Measurements from ENCODE around the gene EPHB6. TPM values are rescaled to one million over a fixed set of nuclear protein-coding genes. Genes with fewer than 3 reads are reported as not detected.
A peak's percentile ranks its signal among the peaks of the same experiment; 100 is the strongest.

Gene EPHB6
- polyA plus RNA-seq, 1 experiment: 7.1 TPM

DNA sequence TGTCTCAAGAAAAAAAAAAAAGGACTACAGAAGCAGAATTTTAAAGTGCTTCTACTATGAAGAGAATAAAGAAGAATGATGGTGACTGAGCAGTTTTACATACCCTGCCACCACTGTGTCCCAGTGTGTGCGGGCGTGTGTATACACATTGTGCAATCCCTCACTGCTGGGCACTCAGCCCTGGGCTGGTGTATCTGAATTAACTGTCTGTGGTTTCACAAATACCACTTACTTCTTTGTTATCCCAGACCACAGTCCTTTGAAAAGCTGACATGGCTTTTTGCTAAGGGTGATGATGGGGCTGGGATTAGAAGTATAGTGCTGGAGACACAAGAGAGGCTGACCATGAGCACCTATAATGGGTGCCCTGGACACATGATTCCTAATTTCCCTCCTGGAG lies 51.8 kb downstream of the EPHB6 start:
- Histone ChIP-seq H3K27me3 (ENCODE audit: control insufficient read depth, insufficient read depth, low read length) (no peaks in the 10 kb centered on the region), H3K4me3 (ENCODE audit: low read depth, low read length) (no peak overlapping the region), H3K36me3 (ENCODE audit: control insufficient read depth, insufficient read depth, low read length) (no peaks in the 10 kb centered on the region)
- no peak for DNase-seq (ENCODE audit: low read depth)
- TF ChIP-seq CTCF (IDR thresholded peaks at IDR 0.05; ENCODE audit: insufficient read depth, low read depth, low read length): no peak
- ChIA-PET POLR2A (no interaction called here), CTCF (no interaction called here)

- POLR2A ChIA-PET: no interaction called here
- no peak for DNase-seq (ENCODE audit: low read depth)
- Histone ChIP-seq H3K4me3 (ENCODE audit: low read depth, low read length) (no peak overlapping the region), H3K27me3 (ENCODE audit: control insufficient read depth, insufficient read depth, low read length) (no peaks in the 10 kb centered on the region), H3K36me3 (ENCODE audit: control insufficient read depth, insufficient read depth, low read length) (no peaks in the 10 kb centered on the region)
- CTCF ChIA-PET: no interaction called here
- TF ChIP-seq CTCF (IDR thresholded peaks at IDR 0.05; ENCODE audit: insufficient read depth, low read depth, low read length): no peak
These were observed 53.4 kb downstream of the EPHB6 start for GRCh38 chr7:142908290-142908689.

- Histone ChIP-seq H3K36me3 (ENCODE audit: control insufficient read depth, insufficient read depth, low read length) (no peaks in the 10 kb centered on the region), H3K27me3 (ENCODE audit: control insufficient read depth, insufficient read depth, low read length) (no peaks in the 10 kb centered on the region), H3K4me3 (ENCODE audit: low read depth, low read length) (no peak overlapping the region)
- ChIA-PET CTCF (interaction anchor here (0.6 to 0.9 kb wide), 2 partner anchors 8 to 93 kb away, joined by 3 read pairs; no protein-coding TSS in a partner anchor), POLR2A (no interaction called here)
- DNase-seq (ENCODE audit: low read depth): no peak
- 0 out of 2 replicates have a peak, but pooled peaks have one; percentile 21 for TF ChIP-seq CTCF (IDR thresholded peaks at IDR 0.05; ENCODE audit: insufficient read depth, low read depth, low read length)
These were observed 54.3 kb downstream of the EPHB6 start for GRCh38 chr7:142908921-142909890.

GRCh38 chr7:142910031-142910433 lies 55.2 kb downstream of the EPHB6 start:
- Histone ChIP-seq H3K36me3 (ENCODE audit: control insufficient read depth, insufficient read depth, low read length) (no peaks in the 10 kb centered on the region), H3K4me3 (ENCODE audit: low read depth, low read length) (no peak overlapping the region), H3K27me3 (ENCODE audit: control insufficient read depth, insufficient read depth, low read length) (no peaks in the 10 kb centered on the region)
- TF ChIP-seq CTCF (IDR thresholded peaks at IDR 0.05; ENCODE audit: insufficient read depth, low read depth, low read length): no peak
- CTCF ChIA-PET: interaction anchor here (0.6 to 0.9 kb wide), 2 partner anchors 9 to 92 kb away, joined by 3 read pairs; no protein-coding TSS in a partner anchor
- DNase-seq (ENCODE audit: low read depth): no peak
- POLR2A ChIA-PET: no interaction called here

DNA sequence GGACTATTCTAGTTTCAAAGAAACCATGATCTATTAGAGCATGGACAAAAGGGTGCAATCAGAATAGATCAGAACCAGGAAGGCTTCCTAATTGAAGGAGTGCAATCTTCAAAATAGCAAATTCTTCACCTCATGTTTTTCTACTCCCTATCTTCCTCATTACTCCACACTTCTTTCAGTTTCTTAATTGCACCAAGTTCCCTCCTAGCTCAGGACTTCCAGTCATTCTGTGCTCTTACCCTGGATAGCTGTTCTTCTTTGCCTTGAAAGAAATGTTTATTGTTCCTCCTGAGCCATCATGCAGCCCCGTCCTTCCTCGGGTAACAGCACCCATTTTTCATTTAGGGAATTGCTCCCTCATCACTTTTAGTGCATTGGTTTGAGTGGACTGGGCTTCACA lies 55.6 kb downstream of the EPHB6 start:
- Histone ChIP-seq H3K36me3 (ENCODE audit: control insufficient read depth, insufficient read depth, low read length) (no peaks in the 10 kb centered on the region), H3K27me3 (ENCODE audit: control insufficient read depth, insufficient read depth, low read length) (no peaks in the 10 kb centered on the region), H3K4me3 (ENCODE audit: low read depth, low read length) (no peak overlapping the region)
- POLR2A ChIA-PET: no interaction called here
- CTCF ChIA-PET: interaction anchor here (0.9 kb wide), 1 partner anchor 92 kb away, joined by 3 read pairs; no protein-coding TSS in a partner anchor
- no peak for TF ChIP-seq CTCF (IDR thresholded peaks at IDR 0.05; ENCODE audit: insufficient read depth, low read depth, low read length)
- DNase-seq (ENCODE audit: low read depth): no peak

All from BJ (cell line).